Lower leg skin (tissue), 3 donors: ENCODE measurements around the gene TMEM161A.

Experiments
- CTCF ChIP-seq, 3 donors: fragments of 450-650 bp; IDR thresholded peaks; one replicate each; pipeline ENCODE4 v1.5.1; 2016; ENCODE audit warnings: antibody characterized with exemption in 3 of 3, mild to moderate bottlenecking in 3 of 3, moderate library complexity in 2 of 3
- POLR2A ChIP-seq, 2 donors: fragments of 450-650 bp; IDR thresholded peaks; one replicate each; pipeline ENCODE4 v1.6.1; 2016 to 2017; ENCODE audit warnings: antibody characterized with exemption in 2 of 2, mild to moderate bottlenecking in 1 of 2, moderate library complexity in 1 of 2

GRCh38 chr19:19169236-19170052 is 31.2 kb upstream of the TMEM161A start:
- TF ChIP-seq POLR2A (IDR thresholded peaks at IDR 0.05): no peak
- TF ChIP-seq CTCF (IDR thresholded peaks at IDR 0.05): no peak
